ENCODE results near the gene FOXJ3.

Gene FOXJ3

GRCh38 chr1:42288311-42288985, 46.6 kb downstream of the FOXJ3 start:
- Histone ChIP-seq H3K4me1 (ENCODE audit: control insufficient read depth, insufficient read depth, low read length) (no peaks in the 10 kb centered on the region), H3K27me3 (ENCODE audit: control insufficient read depth, insufficient read depth, low read length) (no peaks in the 10 kb centered on the region), H3K36me3 (ENCODE audit: control insufficient read depth, insufficient read depth, low read length) (no peaks in the 10 kb centered on the region)

GRCh38 chr1:42282867-42283583, 52.0 kb downstream of the FOXJ3 start:
- Histone ChIP-seq H3K36me3 (ENCODE audit: control insufficient read depth, insufficient read depth, low read length) (no peaks in the 10 kb centered on the region), H3K27me3 (ENCODE audit: control insufficient read depth, insufficient read depth, low read length) (no peaks in the 10 kb centered on the region), H3K4me3 (ENCODE audit: low read length) (no peak overlapping the region), H3K27ac (ENCODE audit: low read depth, low read length) (no peak overlapping the region), H3K4me1 (ENCODE audit: control insufficient read depth, insufficient read depth, low read length) (no peaks in the 10 kb centered on the region), H3K9ac (ENCODE audit: low read length) (no peak overlapping the region)

More at GRCh38 chr1:42288311-42288985, 46.6 kb downstream of the FOXJ3 start:
- Histone ChIP-seq H3K4me3 (ENCODE audit: low read length) (no peak overlapping the region), H3K9ac (ENCODE audit: low read length) (no peak overlapping the region), H3K27ac (ENCODE audit: low read depth, low read length) (no peak overlapping the region)

DNA sequence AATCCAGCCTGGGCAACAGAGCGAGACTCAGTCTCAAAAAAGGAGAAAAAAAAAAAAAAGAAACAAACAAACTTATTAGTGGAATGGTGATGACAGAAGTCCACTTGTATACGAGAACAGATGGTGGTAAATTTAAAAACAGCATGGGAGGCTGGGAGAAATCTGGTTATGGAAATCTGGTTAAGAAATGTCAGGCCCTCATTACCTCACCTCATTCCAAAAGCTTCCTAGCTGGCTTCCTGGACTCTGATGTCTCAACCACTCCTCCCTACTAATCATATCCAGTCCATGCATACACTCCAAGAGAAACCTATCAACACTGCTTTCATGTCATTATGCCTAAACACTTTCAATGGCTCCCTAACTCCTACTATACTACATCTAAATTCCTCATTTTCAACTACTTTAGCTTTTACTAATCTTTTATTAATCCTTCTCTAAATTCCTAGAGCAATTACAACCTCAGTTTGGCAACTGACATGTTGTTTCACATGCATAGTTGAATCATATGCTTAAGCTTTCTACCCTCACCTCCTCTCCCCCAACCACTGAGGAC, 52.9 kb downstream of the FOXJ3 start:
- Histone ChIP-seq H3K36me3 (ENCODE audit: control insufficient read depth, insufficient read depth, low read length) (no peaks in the 10 kb centered on the region), H3K4me1 (ENCODE audit: control insufficient read depth, insufficient read depth, low read length) (no peaks in the 10 kb centered on the region), H3K27me3 (ENCODE audit: control insufficient read depth, insufficient read depth, low read length) (no peaks in the 10 kb centered on the region), H3K9ac (ENCODE audit: low read length) (no peak overlapping the region), H3K27ac (ENCODE audit: low read depth, low read length) (no peak overlapping the region), H3K4me3 (ENCODE audit: low read length) (no peak overlapping the region)

DNA sequence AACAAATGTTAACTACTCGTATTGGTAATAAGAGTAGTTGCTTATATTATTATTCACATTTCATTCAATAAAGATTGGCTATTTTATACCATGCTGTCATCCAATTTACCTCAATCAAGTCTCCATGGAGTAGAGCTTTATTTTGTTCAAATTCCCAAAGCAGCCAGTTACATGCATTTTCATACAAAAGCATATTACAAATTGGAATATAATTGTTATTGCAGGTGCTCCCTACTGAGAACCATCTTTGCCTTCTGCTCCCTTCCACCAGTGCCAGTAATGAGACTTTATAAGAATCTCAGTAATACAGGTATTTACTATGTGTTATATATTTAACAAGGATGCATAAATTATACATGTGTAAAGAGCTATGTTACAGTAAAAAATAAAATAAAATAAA, 54.2 kb downstream of the FOXJ3 start:
- Histone ChIP-seq H3K27me3 (ENCODE audit: control insufficient read depth, insufficient read depth, low read length) (no peaks in the 10 kb centered on the region), H3K36me3 (ENCODE audit: control insufficient read depth, insufficient read depth, low read length) (no peaks in the 10 kb centered on the region), H3K27ac (ENCODE audit: low read depth, low read length) (no peak overlapping the region)

GRCh38 chr1:42279055-42279454, 56.0 kb downstream of the FOXJ3 start:
- Histone ChIP-seq H3K9ac (ENCODE audit: low read length) (no peak overlapping the region), H3K27ac (ENCODE audit: low read depth, low read length) (no peak overlapping the region), H3K4me1 (ENCODE audit: control insufficient read depth, insufficient read depth, low read length) (no peaks in the 10 kb centered on the region), H3K36me3 (ENCODE audit: control insufficient read depth, insufficient read depth, low read length) (no peaks in the 10 kb centered on the region), H3K27me3 (ENCODE audit: control insufficient read depth, insufficient read depth, low read length) (no peaks in the 10 kb centered on the region), H3K4me3 (ENCODE audit: low read length) (no peak overlapping the region)

More for the DNA sequence above, 54.2 kb downstream of the FOXJ3 start:
- H3K4me1 ChIP-seq (ENCODE audit: control insufficient read depth, insufficient read depth, low read length), result no peaks in the 10 kb centered on the region
- no peak overlapping the region for H3K4me3 ChIP-seq (ENCODE audit: low read length)
- H3K9ac ChIP-seq (ENCODE audit: low read length), result no peak overlapping the region

DNA sequence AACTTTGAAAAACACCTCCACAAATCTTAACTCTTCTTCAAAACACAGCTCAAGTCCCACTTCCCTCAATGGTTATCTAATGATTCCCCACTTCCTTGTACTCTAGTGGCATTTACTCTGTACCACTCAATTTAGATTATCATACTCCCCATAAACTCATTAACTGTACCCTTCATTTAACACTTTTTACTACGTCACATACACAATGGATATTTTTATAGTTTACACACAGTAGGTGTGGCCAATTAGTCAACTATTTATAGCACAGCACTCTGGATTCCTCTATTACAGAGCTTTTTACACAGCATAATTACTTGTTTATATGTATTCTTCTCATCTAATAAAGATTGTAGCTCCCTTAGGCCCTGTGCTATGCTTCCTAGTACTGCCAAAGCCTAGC, 62.1 kb downstream of the FOXJ3 start:
- no peak overlapping the region for H3K9ac ChIP-seq (ENCODE audit: low read length)
- H3K4me3 ChIP-seq (ENCODE audit: low read length), result no peak overlapping the region
- no peak overlapping the region for H3K27ac ChIP-seq (ENCODE audit: low read depth, low read length)
- no peaks in the 10 kb centered on the region for H3K36me3 ChIP-seq (ENCODE audit: control insufficient read depth, insufficient read depth, low read length)
- H3K4me1 ChIP-seq (ENCODE audit: control insufficient read depth, insufficient read depth, low read length), result no peaks in the 10 kb centered on the region
- H3K27me3 ChIP-seq (ENCODE audit: control insufficient read depth, insufficient read depth, low read length), result no peaks in the 10 kb centered on the region

DNA sequence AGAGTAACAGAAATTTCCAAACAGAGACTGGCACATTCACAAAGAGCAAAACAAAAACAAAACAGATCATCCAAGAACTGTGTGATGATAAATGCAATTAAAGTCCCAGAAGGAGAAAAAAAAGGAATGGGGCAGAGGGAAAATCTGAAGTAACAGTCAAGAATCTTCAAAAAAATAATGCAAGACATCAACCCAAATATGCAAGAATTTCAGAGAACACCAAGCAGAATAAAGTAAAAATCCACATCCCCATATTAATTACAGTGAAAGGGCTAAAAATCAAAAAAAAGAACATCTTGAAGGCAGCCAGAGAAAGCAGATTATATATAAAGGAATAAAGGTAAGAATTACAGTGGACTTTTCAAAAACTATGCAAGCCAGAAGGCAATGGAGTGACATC, 67.1 kb downstream of the FOXJ3 start:
- peaks cover 3% of the 10 kb centered on the region for H3K4me1 ChIP-seq (ENCODE audit: control insufficient read depth, insufficient read depth, low read length)
- H3K27me3 ChIP-seq (ENCODE audit: control insufficient read depth, insufficient read depth, low read length), result no peaks in the 10 kb centered on the region
- H3K9ac ChIP-seq (ENCODE audit: low read length), result no peak overlapping the region
- H3K27ac ChIP-seq (ENCODE audit: low read depth, low read length), result no peak overlapping the region
- H3K4me3 ChIP-seq (ENCODE audit: low read length), result no peak overlapping the region
- H3K36me3 ChIP-seq (ENCODE audit: control insufficient read depth, insufficient read depth, low read length), result peaks cover 4% of the 10 kb centered on the region

- no peak overlapping the region for H3K27ac ChIP-seq (ENCODE audit: low read depth, low read length)
- no peaks in the 10 kb centered on the region for H3K27me3 ChIP-seq (ENCODE audit: control insufficient read depth, insufficient read depth, low read length)
- no peak overlapping the region for H3K4me3 ChIP-seq (ENCODE audit: low read length)
- H3K9ac ChIP-seq (ENCODE audit: low read length), result no peak overlapping the region
- peaks cover 4% of the 10 kb centered on the region for H3K36me3 ChIP-seq (ENCODE audit: control insufficient read depth, insufficient read depth, low read length)
- peaks cover 3% of the 10 kb centered on the region for H3K4me1 ChIP-seq (ENCODE audit: control insufficient read depth, insufficient read depth, low read length)
Observed at GRCh38 chr1:42266253-42267135, 68.5 kb downstream of the FOXJ3 start.

- Histone ChIP-seq H3K4me1 (ENCODE audit: control insufficient read depth, insufficient read depth, low read length) (peaks cover 3% of the 10 kb centered on the region), H3K27me3 (ENCODE audit: control insufficient read depth, insufficient read depth, low read length) (no peaks in the 10 kb centered on the region)
Observed at GRCh38 chr1:42264511-42265190, 70.4 kb downstream of the FOXJ3 start.

DNA sequence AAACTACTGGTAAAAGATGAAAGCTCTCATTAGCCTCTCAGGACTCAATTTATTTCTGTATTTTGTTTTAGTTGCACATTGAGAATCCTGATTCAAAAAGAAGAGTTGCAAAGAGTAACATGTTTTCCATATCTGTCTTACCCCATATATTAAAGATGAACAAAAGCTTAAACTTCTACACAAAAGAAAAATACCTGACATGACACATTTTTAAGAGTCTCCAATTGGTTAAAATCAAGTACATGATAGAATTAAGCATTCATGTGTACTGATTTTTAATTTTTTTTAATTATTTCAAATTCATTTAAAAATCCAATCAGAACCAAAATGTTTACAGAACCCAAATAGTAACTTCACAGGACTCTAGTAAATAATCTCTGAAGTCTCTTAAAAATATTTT, 72.0 kb downstream of the FOXJ3 start:
- Histone ChIP-seq H3K4me1 (ENCODE audit: control insufficient read depth, insufficient read depth, low read length) (peaks cover 7% of the 10 kb centered on the region), H3K36me3 (ENCODE audit: control insufficient read depth, insufficient read depth, low read length) (peaks cover 4% of the 10 kb centered on the region), H3K9ac (ENCODE audit: low read length) (no peak overlapping the region), H3K27me3 (ENCODE audit: control insufficient read depth, insufficient read depth, low read length) (no peaks in the 10 kb centered on the region), H3K4me3 (ENCODE audit: low read length) (no peak overlapping the region), H3K27ac (ENCODE audit: low read depth, low read length) (no peak overlapping the region)

More at GRCh38 chr1:42264511-42265190, 70.4 kb downstream of the FOXJ3 start:
- peaks cover 4% of the 10 kb centered on the region for H3K36me3 ChIP-seq (ENCODE audit: control insufficient read depth, insufficient read depth, low read length)
- no peak overlapping the region for H3K9ac ChIP-seq (ENCODE audit: low read length)
- H3K4me3 ChIP-seq (ENCODE audit: low read length), result no peak overlapping the region
- no peak overlapping the region for H3K27ac ChIP-seq (ENCODE audit: low read depth, low read length)

- no peak overlapping the region for H3K4me3 ChIP-seq (ENCODE audit: low read length)
- peaks cover 4% of the 10 kb centered on the region for H3K36me3 ChIP-seq (ENCODE audit: control insufficient read depth, insufficient read depth, low read length)
- H3K27ac ChIP-seq (ENCODE audit: low read depth, low read length), result no peak overlapping the region
- H3K27me3 ChIP-seq (ENCODE audit: control insufficient read depth, insufficient read depth, low read length), result no peaks in the 10 kb centered on the region
- no peak overlapping the region for H3K9ac ChIP-seq (ENCODE audit: low read length)
- peaks cover 5% of the 10 kb centered on the region for H3K4me1 ChIP-seq (ENCODE audit: control insufficient read depth, insufficient read depth, low read length)
Observed at GRCh38 chr1:42260376-42261070, 74.5 kb downstream of the FOXJ3 start.
